ENCODE data around the gene PAPLN. TPM values are rescaled to one million over a fixed set of nuclear protein-coding genes. Genes with fewer than 3 reads are reported as not detected.
A peak's percentile ranks its signal among the peaks of the same experiment; 100 is the strongest.

PAPLN gene
- total and polyA plus RNA-seq, 2 of the 8 experiments (the other 6 are each of a cell fraction or from before 2014, with no cell fraction given) = 14.8 to 25.6 TPM

DNA sequence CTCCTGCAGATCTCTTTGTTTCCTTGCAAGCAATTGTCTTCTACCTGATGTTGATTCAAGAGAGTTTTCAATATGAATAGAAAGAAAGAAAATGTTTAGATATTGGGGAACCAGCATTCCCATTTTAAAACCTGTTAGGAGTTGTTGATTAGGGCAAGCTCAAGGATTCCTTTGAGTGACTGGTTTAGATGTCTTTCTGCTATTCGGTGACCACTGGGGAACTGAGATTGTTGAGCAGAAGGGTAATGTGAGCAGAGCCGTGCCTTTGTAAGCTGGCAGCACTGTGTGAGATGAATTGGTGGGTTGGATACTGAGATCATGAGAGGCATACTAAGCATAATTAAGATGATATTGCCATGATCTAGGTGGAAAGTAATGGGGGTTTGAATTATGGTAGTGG, 39.1 kb upstream of the PAPLN start:
- 62% methylated on average over 2 of the region's 2 CpGs; no CpG with 5 or more reads in 1 of the 2 experiments for WGBS, 2 experiments (ENCODE audit: extremely low coverage in 1 of 2, insufficient coverage in 1 of 2, insufficient read length in 1 of 2, insufficient replicate concordance in 2 of 2, low coverage in 1 of 2, low lambda C conversion rate in 2 of 2, missing lambda C conversion rate in 1 of 2)
- Histone ChIP-seq H2BK20ac (ENCODE audit: low read length) (no peak overlapping the region), H3K23me2 (ENCODE audit: low read depth, low read length) (0 out of 2 replicates have a peak, but pooled peaks cover 2% of the 10 kb centered on the region), H3K4me2 (ENCODE audit: insufficient read depth in 1 of 2, low read depth in 2 of 2, low read length in 2 of 2) (peak overlapping the region; percentile 8 to 59; a peak in 1 of 4 replicates), H4K5ac (ENCODE audit: insufficient read length, low read depth, low read length) (no peak overlapping the region), H3K18ac (ENCODE audit: extremely low read depth, low read length) (0 out of 2 replicates have a peak overlapping the region, but pooled peaks have one; percentile 33), H2BK15ac (ENCODE audit: low read length) (no peak overlapping the region), H3K27ac (ENCODE audit: low read depth, low read length) (no peak overlapping the region), H3K79me1 (ENCODE audit: low read depth, low read length) (no peaks in the 10 kb centered on the region), H3K4ac (replicated peaks; ENCODE audit: insufficient read length, low read depth, low read length) (no peak overlapping the region), H3K9me3 (ENCODE audit: insufficient read depth in 2 of 2, low read depth in 1 of 2, low read length in 1 of 2) (no peaks in the 10 kb centered on the region), H2BK120ac (replicated peaks; ENCODE audit: low read depth, low read length) (no peak overlapping the region), H3K14ac (ENCODE audit: insufficient read length) (no peak overlapping the region), H3K27me3 (replicated peaks in 1 of 4; ENCODE audit: control insufficient read depth in 3 of 4, extremely low read depth in 1 of 4, insufficient read depth in 3 of 4, low read length in 3 of 4) (no peaks in the 10 kb centered on the region), H3K9ac (replicated peaks in 1 of 4; ENCODE audit: extremely low read depth in 1 of 4, low read depth in 3 of 4, low read length in 3 of 4) (no peak overlapping the region), H4K91ac (replicated peaks; ENCODE audit: insufficient read length, low read length) (no peak overlapping the region), H3K4me1 (replicated peaks in 1 of 4; ENCODE audit: control insufficient read depth in 3 of 4, insufficient read depth in 4 of 4, low read length in 3 of 4) (peaks cover 5 to 7% (median 7%) of the 10 kb centered on the region in 4 experiments), H3K56ac (replicated peaks; ENCODE audit: insufficient read length, low read depth, low read length) (no peak overlapping the region), H2BK5ac (ENCODE audit: low read depth, low read length) (no peak overlapping the region), H2AK5ac (ENCODE audit: low read depth, low read length) (no peak overlapping the region), H3K36me3 (ENCODE audit: control insufficient read depth in 2 of 4, insufficient read depth in 4 of 4, low read length in 3 of 4) (peaks cover 0 to 13% (median 1%) of the 10 kb centered on the region in 4 experiments; a peak in 6 of 8 replicates), H2BK12ac (ENCODE audit: low read depth, low read length) (no peak overlapping the region), H3K23ac (ENCODE audit: insufficient read length) (no peak overlapping the region), H4K20me1 (replicated peaks in 1 of 2; ENCODE audit: control insufficient read depth in 1 of 2, insufficient read depth in 2 of 2, low read length in 2 of 2) (peaks cover 1 to 2% of the 10 kb centered on the region in 2 experiments), H3K79me2 (ENCODE audit: control insufficient read depth in 1 of 2, insufficient read depth in 2 of 2, low read length in 2 of 2) (no peaks in the 10 kb centered on the region), H3K4me3 (ENCODE audit: extremely low read depth in 1 of 4, insufficient read depth in 2 of 4, low read depth in 3 of 4, low read length in 4 of 4) (no peak overlapping the region), H4K8ac (ENCODE audit: extremely low read depth, insufficient read depth, low read length) (no peak overlapping the region), H2AFZ (ENCODE audit: low read length) (no peak overlapping the region)
- ChIA-PET POLR2A (ENCODE audit: partially characterized antibody) (interaction anchor here (1.6 to 2.3 kb wide), 2 partner anchors 21 to 74 kb away, joined by 3 to 7 read pairs; no protein-coding TSS in a partner anchor), CTCF (ENCODE audit: partially characterized antibody) (interaction anchor here (0.7 to 1.9 kb wide), 5 partner anchors 8 to 518 kb away, joined by 3 to 11 read pairs (median 4); no protein-coding TSS in a partner anchor)
- no peak for DNase-seq (ENCODE audit: low read depth in 1 of 2, low spot score in 2 of 2)
- no peak for FAIRE-seq
- TF ChIP-seq YY1 (IDR thresholded peaks at IDR 0.05; ENCODE audit: low read depth, low read length) (no peak), RAD21 (IDR thresholded peaks at IDR 0.05 in 1 of 2, conservative IDR thresholded peaks at IDR 0.05 in 1 of 2; ENCODE audit: low read depth in 2 of 2, low read length in 2 of 2) (no peak), CBX5 (IDR thresholded peaks at IDR 0.05; ENCODE audit: low read depth, low read length) (no peak), SUZ12 (IDR thresholded peaks at IDR 0.05; ENCODE audit: low read length) (no peak), ZNF274 (IDR thresholded peaks at IDR 0.05; ENCODE audit: borderline replicate concordance, extremely low read depth, low read length) (no peak), TAF7 (optimal IDR thresholded peaks at IDR 0.05; ENCODE audit: borderline replicate concordance, low read depth, low read length) (no peak), SIX5 (IDR thresholded peaks at IDR 0.05; ENCODE audit: low read depth, low read length) (no peak), HDAC2 (IDR thresholded peaks at IDR 0.05; ENCODE audit: borderline replicate concordance in 1 of 2, low read depth in 2 of 2, low read length in 2 of 2) (no peak), RFX5 (IDR thresholded peaks at IDR 0.05; ENCODE audit: borderline replicate concordance, low read depth, low read length) (no peak)
- TF ChIP-seq, protein P1, sequence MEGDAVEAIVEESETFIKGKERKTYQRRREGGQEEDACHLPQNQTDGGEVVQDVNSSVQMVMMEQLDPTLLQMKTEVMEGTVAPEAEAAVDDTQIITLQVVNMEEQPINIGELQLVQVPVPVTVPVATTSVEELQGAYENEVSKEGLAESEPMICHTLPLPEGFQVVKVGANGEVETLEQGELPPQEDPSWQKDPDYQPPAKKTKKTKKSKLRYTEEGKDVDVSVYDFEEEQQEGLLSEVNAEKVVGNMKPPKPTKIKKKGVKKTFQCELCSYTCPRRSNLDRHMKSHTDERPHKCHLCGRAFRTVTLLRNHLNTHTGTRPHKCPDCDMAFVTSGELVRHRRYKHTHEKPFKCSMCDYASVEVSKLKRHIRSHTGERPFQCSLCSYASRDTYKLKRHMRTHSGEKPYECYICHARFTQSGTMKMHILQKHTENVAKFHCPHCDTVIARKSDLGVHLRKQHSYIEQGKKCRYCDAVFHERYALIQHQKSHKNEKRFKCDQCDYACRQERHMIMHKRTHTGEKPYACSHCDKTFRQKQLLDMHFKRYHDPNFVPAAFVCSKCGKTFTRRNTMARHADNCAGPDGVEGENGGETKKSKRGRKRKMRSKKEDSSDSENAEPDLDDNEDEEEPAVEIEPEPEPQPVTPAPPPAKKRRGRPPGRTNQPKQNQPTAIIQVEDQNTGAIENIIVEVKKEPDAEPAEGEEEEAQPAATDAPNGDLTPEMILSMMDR (IDR thresholded peaks at IDR 0.05; ENCODE audit: control extremely low read depth in 1 of 3, insufficient read depth in 1 of 3, low read depth in 1 of 3, low read length in 3 of 3) = no peak

Measured in H1 (cell line).